GM12878 (cell line): ENCODE data around the gene BTBD9. TPM values are rescaled to one million over a fixed set of nuclear protein-coding genes. Genes with fewer than 3 reads are reported as not detected.
A peak's percentile ranks its signal among the peaks of the same experiment; 100 is the strongest.

Experiments used
- ATAC-seq: fragments of 200-7000 bp; cut with Tn5 transposase; 3 replicates; pipeline ENCODE4 v1.9.1; 2020; ENCODE audit warnings: mild to moderate bottlenecking, moderate library complexity
- BruUV-seq: library from RNA; stranded (reverse); fragments of 400-500 nt; replicated peaks from 2 replicates; lab custom pipeline; 2021; lab: Mats Ljungman, UMichigan
- CTCF ChIA-PET: fragments of 300-600 bp; sonication (Branson Sonifier 250); formaldehyde crosslinking; extraction: SDS; loops from one replicate; lab custom pipeline; 2021; ENCODE audit warnings: inconsistent platforms; lab: Yijun Ruan, JAX
- POLR2A ChIA-PET: fragments of 350-600 bp; formaldehyde crosslinking; extraction: SDS; loops from one replicate; lab custom pipeline; 2021; ENCODE audit warnings: inconsistent platforms; lab: Charles Lee
- RAD21 ChIA-PET: fragments of 300-600 bp; sonication (Branson Sonifier 250); formaldehyde crosslinking; loops from one replicate; lab custom pipeline; 2023; ENCODE audit warnings: antibody characterized with exemption; ENCODE audit not compliant: unreplicated experiment; lab: Charles Lee
- SMC1A ChIA-PET: fragments of 300-600 bp; sonication (Branson Sonifier 250); formaldehyde crosslinking; loops from one replicate; lab custom pipeline; 2023; ENCODE audit not compliant: unreplicated experiment, uncharacterized antibody; lab: Charles Lee
- DNase-seq: peaks from one replicate; pipeline ENCODE4 v3.0.0-alpha.2; 2011; ENCODE audit warnings: low read depth, low spot score
- FAIRE-seq: peaks from 3 replicates; lab custom pipeline; 2011; peaks lifted over from hg19 to GRCh38; lab: Jason Lieb, UNC
- H2AFZ ChIP-seq: 2 replicates; pipeline ENCODE4 v1.6.0; 2011; ENCODE audit warnings: low read depth, low read length, control low read depth; ENCODE audit not compliant: control insufficient read depth
- H3K27ac ChIP-seq: 2 replicates; pipeline ENCODE4 v1.5.1; 2011; ENCODE audit warnings: control low read depth; ENCODE audit not compliant: control insufficient read depth, insufficient read depth
- H3K27me3 ChIP-seq, 2 experiments: replicated peaks in 1 of 2; 2 replicates each; pipeline versions ENCODE4 v1.6.0 to v1.6.1; 2011; ENCODE audit warnings: low read length in 1 of 2; ENCODE audit not compliant: control insufficient read depth in 2 of 2, insufficient read depth in 2 of 2
- H3K36me3 ChIP-seq, 2 experiments: 2 replicates each; pipeline ENCODE4 v1.5.1; 2011; ENCODE audit warnings: low read length in 1 of 2; ENCODE audit not compliant: control insufficient read depth in 2 of 2, insufficient read depth in 2 of 2
- H3K4me1 ChIP-seq: 2 replicates; pipeline ENCODE4 v1.6.1; 2011; ENCODE audit warnings: mild to moderate bottlenecking, low read length, moderate library complexity, mixed read lengths; ENCODE audit not compliant: control insufficient read depth, insufficient read depth
- H3K4me2 ChIP-seq: 2 replicates; pipeline ENCODE4 v1.6.0; 2011; ENCODE audit warnings: control low read depth; ENCODE audit not compliant: control insufficient read depth, insufficient read depth
- H3K4me3 ChIP-seq: fragments of 200-600 bp; sonication (generic); 2 replicates; pipeline ENCODE4 v1.5.1; 2016
- H3K79me2 ChIP-seq: 2 replicates; pipeline ENCODE4 v1.6.0; 2011; ENCODE audit warnings: low read length; ENCODE audit not compliant: control insufficient read depth, insufficient read depth
- H3K9ac ChIP-seq: 2 replicates; pipeline ENCODE4 v1.8.0; 2011; ENCODE audit warnings: low read length, control low read depth, mixed read lengths; ENCODE audit not compliant: control insufficient read depth, insufficient read depth
- H3K9me3 ChIP-seq: replicated peaks from 3 replicates; pipeline ENCODE4 v1.5.1; 2011; ENCODE audit warnings: mild to moderate bottlenecking, low read length; ENCODE audit not compliant: control insufficient read depth, insufficient read depth
- H4K20me1 ChIP-seq: 2 replicates; pipeline ENCODE4 v1.6.0; 2011; ENCODE audit not compliant: control insufficient read depth, insufficient read depth
- CBFB ChIP-seq: IDR thresholded peaks from 2 replicates; pipeline ENCODE4 v1.6.1; 2016; ENCODE audit warnings: antibody characterized with exemption, low read depth
- EP300 ChIP-seq, 2 experiments: fragments of 150-350 bp in 1 of 2; IDR thresholded peaks; 2 replicates each; pipeline ENCODE4 v1.6.1; 2011 to 2012; ENCODE audit warnings: low read depth in 2 of 2, low read length in 2 of 2, borderline replicate concordance in 1 of 2, improper control_type of control experiment in 1 of 2, inconsistent platforms in 1 of 2; ENCODE audit not compliant: control insufficient read depth in 1 of 2
- EZH2 ChIP-seq: IDR thresholded peaks from 2 replicates; pipeline ENCODE4 v1.6.1; 2012; ENCODE audit warnings: low read depth, mild to moderate bottlenecking, control low read depth, inconsistent platforms, low read length, borderline replicate concordance; ENCODE audit not compliant: control insufficient read depth
- GABPA ChIP-seq: IDR thresholded peaks from 2 replicates; pipeline ENCODE4 v1.6.1; 2014; ENCODE audit warnings: antibody characterized with exemption, low read depth, mild to moderate bottlenecking, inconsistent platforms
- HDGF ChIP-seq: fragments of 450-650 bp; IDR thresholded peaks from 2 replicates; pipeline ENCODE4 v1.6.1; 2016; ENCODE audit warnings: antibody characterized with exemption
- JUNB ChIP-seq: IDR thresholded peaks from 2 replicates; pipeline ENCODE4 v1.6.1; 2016; ENCODE audit warnings: antibody characterized with exemption, mild to moderate bottlenecking
- MTA2 ChIP-seq: fragments of 450-650 bp; IDR thresholded peaks from 2 replicates; pipeline ENCODE4 v1.6.1; 2016; ENCODE audit warnings: low read depth, mild to moderate bottlenecking, moderate library complexity
- MXI1 ChIP-seq: fragments of 150-350 bp; IDR thresholded peaks from 2 replicates; pipeline ENCODE4 v1.6.1; 2011; ENCODE audit warnings: low read depth, mild to moderate bottlenecking, inconsistent platforms, low read length, improper control_type of control experiment
- RB1 ChIP-seq: fragments of 450-650 bp; formaldehyde crosslinking; IDR thresholded peaks from 2 replicates; pipeline ENCODE4 v1.6.1; 2017; ENCODE audit warnings: mild to moderate bottlenecking, borderline replicate concordance
- SMARCA5 ChIP-seq: fragments of 450-650 bp; IDR thresholded peaks from 2 replicates; pipeline ENCODE4 v1.6.1; 2017; ENCODE audit warnings: mild to moderate bottlenecking
- SP1 ChIP-seq: IDR thresholded peaks from one replicate; pipeline ENCODE4 v1.6.1; 2011; ENCODE audit warnings: low read depth, low read length
- STAT3 ChIP-seq: IDR thresholded peaks from 2 replicates; pipeline ENCODE4 v1.6.1; 2011; ENCODE audit warnings: low read depth, low read length, improper control_type of control experiment
- SUZ12 ChIP-seq: fragments of 200-600 bp; sonication (generic); IDR thresholded peaks from one replicate; pipeline ENCODE4 v1.6.1; 2018; ENCODE audit warnings: antibody characterized with exemption, mild to moderate bottlenecking; ENCODE audit not compliant: unreplicated experiment
- TARDBP ChIP-seq: IDR thresholded peaks from 2 replicates; pipeline ENCODE4 v1.6.1; 2016; ENCODE audit warnings: borderline replicate concordance
- TBL1XR1 ChIP-seq: IDR thresholded peaks from 2 replicates; pipeline ENCODE4 v1.6.1; 2012; ENCODE audit warnings: low read depth, low read length, improper control_type of control experiment
- ZNF24 ChIP-seq: fragments of 450-650 bp; IDR thresholded peaks from 2 replicates; pipeline ENCODE4 v1.6.1; 2017; ENCODE audit warnings: antibody characterized with exemption, mild to moderate bottlenecking
- ZNF687 ChIP-seq: fragments of 450-650 bp; IDR thresholded peaks from 2 replicates; pipeline ENCODE4 v1.6.1; 2017; ENCODE audit warnings: mild to moderate bottlenecking, moderate library complexity
- WGBS: methylation state at CpG from one replicate; pipeline ENCODE4 v1.1.6; 2016; ENCODE audit warnings: low lambda C conversion rate; ENCODE audit not compliant: insufficient replicate concordance, insufficient coverage; ENCODE audit errors: missing lambda C conversion rate; 5-methylcytosine and 5-hydroxymethylcytosine counted together
- in situ Hi-C: fragments of 300-500 bp; cut with MboI; formaldehyde crosslinking; loops from 9 replicates; pipeline ENCODE4 v1.14.3; 2018; ENCODE audit warnings: mixed read lengths
- intact Hi-C: fragments of 100-400 bp; cut with micrococcal nuclease; formaldehyde crosslinking; loops from one replicate; pipeline ENCODE4 v1.14.2; 2022; ENCODE audit not compliant: unreplicated experiment
- polyA plus RNA-seq, 11 experiments: library from polyadenylated mRNA; depleted of rRNA in 4 of 11; unstranded in 6 of 11; stranded (reverse) in 5 of 11; fragments of >200 nt; fragmentation: Nextera tagmentation in 4 of 11; fragmentation: Illumina TruSeq in 1 of 11; extraction: Ambion mirVana in 4 of 11; extraction: Trizol in 1 of 11; gene quantifications; 1 replicate in 1 of 11; 2 replicates in 10 of 11; pipeline versions ENCODE4 v1.2.1 to v1.2.3, GENCODE V29; 2011 to 2016; ENCODE audit warnings: inconsistent platforms in 2 of 11, missing spikeins in 2 of 11, low read depth in 1 of 11
- total RNA-seq, 4 experiments: library from RNA; depleted of rRNA in 3 of 4; stranded (reverse); fragments of >200 nt in 3 of 4; fragmentation: Illumina TruSeq in 1 of 4; extraction: Trizol in 1 of 4; gene quantifications; 2 replicates each; pipeline versions ENCODE4 v1.2.1 to v1.2.3, GENCODE V29; 2013 to 2021
- TF ChIP-seq, protein P1 (sequence below): fragments of 450-650 bp; IDR thresholded peaks from 2 replicates; pipeline ENCODE4 v1.6.1; 2014; ENCODE audit warnings: mild to moderate bottlenecking

Gene BTBD9
- total and polyA plus RNA-seq, 10 of the 15 experiments (the other 5 are each of a cell fraction or from before 2014, with no cell fraction given): 0.22 to 8.6 (median 4.6) TPM

DNA sequence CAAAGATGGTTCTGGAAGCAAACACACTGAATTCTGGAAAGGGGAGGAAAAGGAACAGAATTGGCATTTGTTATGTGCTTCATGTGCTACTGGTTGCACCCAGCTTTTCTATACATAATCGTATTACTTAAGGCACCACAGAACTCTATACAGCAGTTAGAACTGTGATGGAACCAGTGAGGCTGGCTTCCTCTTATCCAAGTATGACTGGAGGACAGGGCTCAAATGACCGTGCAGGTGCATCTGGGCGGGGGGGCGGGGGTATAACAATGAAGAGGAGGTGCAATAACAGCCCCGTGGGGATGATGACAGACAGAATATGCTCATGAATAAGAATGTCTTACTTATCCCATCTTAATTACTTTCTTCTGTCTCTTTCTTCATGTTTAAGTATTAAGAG is 144.2 kb downstream of the BTBD9 start:
- Histone ChIP-seq H3K9me3 (no peaks in the 10 kb centered on the region), H3K4me2 (peak overlapping the region; percentile 38; the same call in 1 of the 2 replicates), H3K4me3 (no peak overlapping the region), H2AFZ (no peak overlapping the region), H3K36me3 (no peaks in the 10 kb centered on the region), H3K27me3 (no peaks in the 10 kb centered on the region), H4K20me1 (no peaks in the 10 kb centered on the region), H3K27ac (0 out of 2 replicates have a peak overlapping the region, but pooled peaks have one; percentile 13), H3K79me2 (no peaks in the 10 kb centered on the region), H3K9ac (no peak overlapping the region), H3K4me1 (0 out of 2 replicates have a peak, but pooled peaks cover 9% of the 10 kb centered on the region)
- DNase-seq: no peak
- SMC1A ChIA-PET: interaction anchor here (1.0 to 5.2 kb wide), 5 partner anchors 11 to 473 kb away, joined by 3 to 33 read pairs (median 3); no protein-coding TSS in a partner anchor
- TF ChIP-seq CBFB: no peak
- TF ChIP-seq SMARCA5: no peak
- TF ChIP-seq EZH2: no peak
- no peak for TF ChIP-seq SUZ12
- TF ChIP-seq TARDBP: no peak
- no peak for TF ChIP-seq JUNB
- no peak for TF ChIP-seq SP1
- TF ChIP-seq RB1: no peak
- TF ChIP-seq, protein P1, sequence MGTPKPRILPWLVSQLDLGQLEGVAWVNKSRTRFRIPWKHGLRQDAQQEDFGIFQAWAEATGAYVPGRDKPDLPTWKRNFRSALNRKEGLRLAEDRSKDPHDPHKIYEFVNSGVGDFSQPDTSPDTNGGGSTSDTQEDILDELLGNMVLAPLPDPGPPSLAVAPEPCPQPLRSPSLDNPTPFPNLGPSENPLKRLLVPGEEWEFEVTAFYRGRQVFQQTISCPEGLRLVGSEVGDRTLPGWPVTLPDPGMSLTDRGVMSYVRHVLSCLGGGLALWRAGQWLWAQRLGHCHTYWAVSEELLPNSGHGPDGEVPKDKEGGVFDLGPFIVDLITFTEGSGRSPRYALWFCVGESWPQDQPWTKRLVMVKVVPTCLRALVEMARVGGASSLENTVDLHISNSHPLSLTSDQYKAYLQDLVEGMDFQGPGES: no peak
- TF ChIP-seq ZNF24: no peak
- TF ChIP-seq EP300 (IDR thresholded peaks at IDR 0.05; ENCODE audit: borderline replicate concordance in 1 of 2, control insufficient read depth in 1 of 2, low read depth in 2 of 2, low read length in 2 of 2): no peak
- no peak for TF ChIP-seq HDGF
- TF ChIP-seq GABPA: no peak
- TF ChIP-seq MXI1: no peak
- TF ChIP-seq MTA2: no peak
- TF ChIP-seq ZNF687: no peak
- no peak for TF ChIP-seq STAT3
- TF ChIP-seq TBL1XR1: no peak
- 29% methylated on average over 5 of the region's 5 CpGs for WGBS
- no peak for FAIRE-seq
- peak; percentile 70 for ATAC-seq
- intact Hi-C loops: loop anchor here (2.0 to 10.0 kb wide), 3 partner anchors 177 to 461 kb away; no protein-coding TSS in a partner anchor
- in situ Hi-C loops: loop anchor here (10.0 kb wide), 1 partner anchor 711 kb away; no protein-coding TSS in a partner anchor
- POLR2A ChIA-PET: no interaction called here
- BruUV-seq: no TSS peak
- CTCF ChIA-PET: interaction anchor here (1.0 to 5.4 kb wide), 7 partner anchors 13 to 705 kb away, joined by 3 to 67 read pairs (median 12); no protein-coding TSS in a partner anchor
- RAD21 ChIA-PET: interaction anchor here (2.1 to 2.3 kb wide), 4 partner anchors 11 to 462 kb away, joined by 9 to 31 read pairs (median 24); no protein-coding TSS in a partner anchor
